ENCODE data around the gene ABCB11.

DNA sequence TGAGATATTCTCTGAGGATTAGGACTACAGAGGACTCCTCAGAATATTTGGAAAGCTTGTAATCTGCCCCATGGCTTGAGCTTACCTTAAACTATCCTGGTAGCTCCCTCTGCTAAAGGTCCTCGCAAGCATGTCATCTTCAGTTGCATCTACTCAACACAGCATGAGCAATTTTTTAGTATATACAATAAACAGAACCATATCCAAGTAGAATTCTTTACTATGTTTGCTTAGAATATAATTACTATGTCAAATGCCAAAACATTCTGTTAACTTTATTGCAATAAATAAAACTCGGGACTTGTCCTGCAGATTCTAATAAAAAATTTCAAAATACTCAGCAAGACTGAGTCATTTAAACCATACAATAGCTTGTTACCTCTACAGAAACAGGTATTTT, 62.8 kb downstream of the ABCB11 start:
- TF ChIP-seq POLR2A (IDR thresholded peaks at IDR 0.05; ENCODE audit: low read depth, low read length) (no peak), TAF1 (IDR thresholded peaks at IDR 0.05; ENCODE audit: low read depth, low read length) (no peak), SPI1 (IDR thresholded peaks at IDR 0.05; ENCODE audit: low read depth, low read length) (no peak), POLR2AphosphoS5 (IDR thresholded peaks at IDR 0.05; ENCODE audit: low read depth, low read length) (no peak), POU2F2 (IDR thresholded peaks at IDR 0.05; ENCODE audit: low read depth, low read length) (no peak), PAX5 (IDR thresholded peaks at IDR 0.05; ENCODE audit: insufficient read depth, low read length, severe bottlenecking) (no peak)

Data from GM12891 (cell line).